Measurements from ENCODE around the gene EHF. TPM values are rescaled to one million over a fixed set of nuclear protein-coding genes. Genes with fewer than 3 reads are reported as not detected.
A peak's percentile ranks its signal among the peaks of the same experiment; 100 is the strongest.

Gene EHF
- total and polyA plus RNA-seq, 9 of the 15 experiments (the other 6 are each of a cell fraction or from before 2014, with no cell fraction given): 0.04 to 0.54 (median 0.37) TPM

DNA sequence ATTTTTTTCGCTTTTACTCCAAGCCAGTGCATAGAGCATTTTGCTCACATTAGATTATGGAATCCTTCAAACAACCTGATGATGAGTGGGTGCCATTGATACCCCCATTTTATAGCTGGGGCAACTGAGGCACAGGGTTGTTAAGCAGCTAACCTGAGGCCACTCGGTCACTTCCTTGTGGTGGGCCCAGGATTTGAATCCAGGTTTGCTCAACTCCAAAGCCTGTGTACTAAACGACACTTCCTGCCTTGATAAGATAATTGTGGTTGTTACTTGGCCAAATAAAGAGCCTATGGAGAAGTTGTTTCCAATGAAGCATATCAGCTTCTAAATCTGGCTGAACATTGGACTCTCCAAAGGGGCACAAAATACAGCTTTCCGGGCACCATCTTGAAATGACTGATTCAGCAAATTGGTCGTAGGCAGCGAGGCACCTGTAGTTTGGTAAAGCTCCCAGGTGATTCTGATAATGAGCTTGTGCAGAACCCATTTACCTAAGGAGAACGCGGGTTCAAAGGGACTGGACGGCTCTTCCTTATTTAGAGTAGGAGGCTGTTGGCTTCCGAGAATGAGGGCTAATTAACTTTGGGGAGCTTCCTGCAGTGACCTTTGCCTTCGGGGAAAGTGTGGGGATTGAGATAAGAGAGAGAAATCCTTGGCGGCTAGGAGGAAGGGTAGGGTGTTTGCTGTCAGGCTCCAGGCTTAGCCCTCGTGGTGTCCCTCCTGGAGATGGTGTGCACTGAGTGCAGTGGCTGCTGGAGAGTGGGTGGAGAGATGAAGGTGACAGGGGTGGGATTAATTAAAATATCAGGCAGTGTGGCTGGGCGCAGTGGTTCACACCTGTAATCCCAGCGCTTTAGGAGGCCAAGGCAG, 17.5 kb upstream of the EHF start (continued):
- TF ChIP-seq TCF7 (IDR thresholded peaks at IDR 0.05; ENCODE audit: borderline replicate concordance) (peak; percentile 77), ZNF197 (CRISPR knock-in tag; IDR thresholded peaks at IDR 0.05; ENCODE audit: low read depth) (peak; percentile 37; the same call in 1 of the 2 replicates), ZNF175 (CRISPR knock-in tag; IDR thresholded peaks at IDR 0.05; ENCODE audit: low read depth) (peak; percentile 64; the same call in 1 of the 2 replicates), CXXC5 (CRISPR knock-in tag; IDR thresholded peaks at IDR 0.05) (peak; percentile 73), ZFPM2 (CRISPR knock-in tag; IDR thresholded peaks at IDR 0.05) (no peak), DACH1 (IDR thresholded peaks at IDR 0.05; ENCODE audit: partially characterized antibody) (peak; percentile 68), NR4A1 (CRISPR knock-in tag; IDR thresholded peaks at IDR 0.05) (no peak), NR4A1 (tag; IDR thresholded peaks at IDR 0.05) (peak; percentile 51; the same call in 1 of the 2 replicates), RFX5 (IDR thresholded peaks at IDR 0.05; ENCODE audit: low read depth, low read length) (no peak), MAFG (tag; conservative IDR thresholded peaks at IDR 0.05) (peak; percentile 96), STAT5B (CRISPR knock-in tag; IDR thresholded peaks at IDR 0.05) (no peak), GTF2E2 (tag; IDR thresholded peaks at IDR 0.05) (peak; percentile 80), ZNF316 (IDR thresholded peaks at IDR 0.05) (peak; percentile 97), FOXA3 (CRISPR knock-in tag; conservative IDR thresholded peaks at IDR 0.05 in 1 of 2, IDR thresholded peaks at IDR 0.05 in 1 of 2) (peak in 1 of 2 experiments; percentile 53; a peak in 2 of 4 replicates), TEAD2 (tag; IDR thresholded peaks at IDR 0.05) (peak; percentile 53; the same call in 1 of the 2 replicates), RBM25 (IDR thresholded peaks at IDR 0.05; ENCODE audit: low read depth, low read length, severe bottlenecking) (peak; percentile 98), SRF (CRISPR knock-in tag; IDR thresholded peaks at IDR 0.05) (peak in 1 of 2 experiments; percentile 83; a peak in 2 of 4 replicates), RCOR1 (IDR thresholded peaks at IDR 0.05; ENCODE audit: borderline replicate concordance in 1 of 2, low read depth in 2 of 2, low read length in 2 of 2) (peak; percentile 70 to 98), TAF9B (IDR thresholded peaks at IDR 0.05; ENCODE audit: partially characterized antibody) (peak; percentile 56), ZC3H11A (IDR thresholded peaks at IDR 0.05; ENCODE audit: low read depth, low read length) (no peak), TEAD4 (IDR thresholded peaks at IDR 0.05; ENCODE audit: low read length) (peak; percentile 93), TEAD4 (CRISPR knock-in tag; IDR thresholded peaks at IDR 0.05; ENCODE audit: borderline replicate concordance) (no peak), ZNF696 (CRISPR knock-in tag; conservative IDR thresholded peaks at IDR 0.05) (no peak), CAMTA2 (CRISPR knock-in tag; conservative IDR thresholded peaks at IDR 0.05) (no peak), WHSC1 (IDR thresholded peaks at IDR 0.05; ENCODE audit: low read length) (no peak)
- TF ChIP-seq, protein P1, sequence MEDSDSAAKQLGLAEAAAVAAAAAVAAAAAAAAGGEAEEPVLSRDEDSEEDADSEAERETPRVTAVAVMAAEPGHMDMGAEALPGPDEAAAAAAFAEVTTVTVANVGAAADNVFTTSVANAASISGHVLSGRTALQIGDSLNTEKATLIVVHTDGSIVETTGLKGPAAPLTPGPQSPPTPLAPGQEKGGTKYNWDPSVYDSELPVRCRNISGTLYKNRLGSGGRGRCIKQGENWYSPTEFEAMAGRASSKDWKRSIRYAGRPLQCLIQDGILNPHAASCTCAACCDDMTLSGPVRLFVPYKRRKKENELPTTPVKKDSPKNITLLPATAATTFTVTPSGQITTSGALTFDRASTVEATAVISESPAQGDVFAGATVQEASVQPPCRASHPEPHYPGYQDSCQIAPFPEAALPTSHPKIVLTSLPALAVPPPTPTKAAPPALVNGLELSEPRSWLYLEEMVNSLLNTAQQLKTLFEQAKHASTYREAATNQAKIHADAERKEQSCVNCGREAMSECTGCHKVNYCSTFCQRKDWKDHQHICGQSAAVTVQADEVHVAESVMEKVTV (CRISPR knock-in tag; IDR thresholded peaks at IDR 0.05): no peak
- TF ChIP-seq, protein P2, sequence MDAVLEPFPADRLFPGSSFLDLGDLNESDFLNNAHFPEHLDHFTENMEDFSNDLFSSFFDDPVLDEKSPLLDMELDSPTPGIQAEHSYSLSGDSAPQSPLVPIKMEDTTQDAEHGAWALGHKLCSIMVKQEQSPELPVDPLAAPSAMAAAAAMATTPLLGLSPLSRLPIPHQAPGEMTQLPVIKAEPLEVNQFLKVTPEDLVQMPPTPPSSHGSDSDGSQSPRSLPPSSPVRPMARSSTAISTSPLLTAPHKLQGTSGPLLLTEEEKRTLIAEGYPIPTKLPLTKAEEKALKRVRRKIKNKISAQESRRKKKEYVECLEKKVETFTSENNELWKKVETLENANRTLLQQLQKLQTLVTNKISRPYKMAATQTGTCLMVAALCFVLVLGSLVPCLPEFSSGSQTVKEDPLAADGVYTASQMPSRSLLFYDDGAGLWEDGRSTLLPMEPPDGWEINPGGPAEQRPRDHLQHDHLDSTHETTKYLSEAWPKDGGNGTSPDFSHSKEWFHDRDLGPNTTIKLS (IDR thresholded peaks at IDR 0.05; ENCODE audit: borderline replicate concordance, low read depth): peak; percentile 39; the same call in 1 of the 2 replicates

Data from K562 (cell line).